Right lung (tissue), 10 donors: ENCODE measurements around the gene LRIF1. TPM values are rescaled to one million over a fixed set of nuclear protein-coding genes. Genes with fewer than 3 reads are reported as not detected.
"Not testable (repeated sequence)": the region's sequence is repeated elsewhere in the genome, so short reads cannot be mapped to it uniquely, and the experiment has no call there.

Source experiments
- DNase-seq, 2 donors: peaks; one replicate each; pipeline ENCODE4 v3.0.0-alpha.2; 2013
- long read RNA-seq, 8 donors: transcript quantifications; one replicate each; lab custom pipeline, GENCODE V29; 2026
- polyA plus RNA-seq, 5 donors: library from polyadenylated mRNA; unstranded; fragments of 120-200 nt; gene quantifications; one replicate each; pipeline versions ENCODE4 v1.2.1 to v1.2.3, GENCODE V29; 2013; ENCODE audit warnings: inconsistent platforms in 1 of 5, low replicate concordance in 1 of 5; ENCODE audit not compliant: insufficient read length in 5 of 5, insufficient read depth in 1 of 5

The LRIF1 gene, protein sequence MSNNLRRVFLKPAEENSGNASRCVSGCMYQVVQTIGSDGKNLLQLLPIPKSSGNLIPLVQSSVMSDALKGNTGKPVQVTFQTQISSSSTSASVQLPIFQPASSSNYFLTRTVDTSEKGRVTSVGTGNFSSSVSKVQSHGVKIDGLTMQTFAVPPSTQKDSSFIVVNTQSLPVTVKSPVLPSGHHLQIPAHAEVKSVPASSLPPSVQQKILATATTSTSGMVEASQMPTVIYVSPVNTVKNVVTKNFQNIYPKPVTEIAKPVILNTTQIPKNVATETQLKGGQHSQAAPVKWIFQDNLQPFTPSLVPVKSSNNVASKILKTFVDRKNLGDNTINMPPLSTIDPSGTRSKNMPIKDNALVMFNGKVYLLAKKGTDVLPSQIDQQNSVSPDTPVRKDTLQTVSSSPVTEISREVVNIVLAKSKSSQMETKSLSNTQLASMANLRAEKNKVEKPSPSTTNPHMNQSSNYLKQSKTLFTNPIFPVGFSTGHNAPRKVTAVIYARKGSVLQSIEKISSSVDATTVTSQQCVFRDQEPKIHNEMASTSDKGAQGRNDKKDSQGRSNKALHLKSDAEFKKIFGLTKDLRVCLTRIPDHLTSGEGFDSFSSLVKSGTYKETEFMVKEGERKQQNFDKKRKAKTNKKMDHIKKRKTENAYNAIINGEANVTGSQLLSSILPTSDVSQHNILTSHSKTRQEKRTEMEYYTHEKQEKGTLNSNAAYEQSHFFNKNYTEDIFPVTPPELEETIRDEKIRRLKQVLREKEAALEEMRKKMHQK
- 10 to 100 TPM; 12.3 to 15.4 (median 13.4) TPM for polyA plus RNA-seq
- long read RNA-seq, donor 1, partial matches to known transcripts = 0 of 5 reads
- long read RNA-seq, donor 1, other reads (novel, unspliced or antisense) = 0 of 5 reads
- long read RNA-seq, donor 2, partial matches to known transcripts = 0 of 4 reads
- long read RNA-seq, donor 2, other reads (novel, unspliced or antisense) = 0 of 4 reads
- long read RNA-seq, donor 3, partial matches to known transcripts = 0 of 2 reads
- long read RNA-seq, donor 3, other reads (novel, unspliced or antisense) = 0 of 2 reads
- long read RNA-seq, donor 4 = 0 reads
- long read RNA-seq, donor 5, partial matches to known transcripts = 0 of 1 reads
- long read RNA-seq, donor 5, other reads (novel, unspliced or antisense) = 0 of 1 reads
- long read RNA-seq, donor 6, partial matches to known transcripts = 0 of 6 reads
- long read RNA-seq, donor 6, other reads (novel, unspliced or antisense) = 0 of 6 reads
- long read RNA-seq, donor 7, partial matches to known transcripts = 0 of 6 reads
- long read RNA-seq, donor 7, other reads (novel, unspliced or antisense) = 0 of 6 reads
- long read RNA-seq, donor 8 = 0 reads

DNA sequence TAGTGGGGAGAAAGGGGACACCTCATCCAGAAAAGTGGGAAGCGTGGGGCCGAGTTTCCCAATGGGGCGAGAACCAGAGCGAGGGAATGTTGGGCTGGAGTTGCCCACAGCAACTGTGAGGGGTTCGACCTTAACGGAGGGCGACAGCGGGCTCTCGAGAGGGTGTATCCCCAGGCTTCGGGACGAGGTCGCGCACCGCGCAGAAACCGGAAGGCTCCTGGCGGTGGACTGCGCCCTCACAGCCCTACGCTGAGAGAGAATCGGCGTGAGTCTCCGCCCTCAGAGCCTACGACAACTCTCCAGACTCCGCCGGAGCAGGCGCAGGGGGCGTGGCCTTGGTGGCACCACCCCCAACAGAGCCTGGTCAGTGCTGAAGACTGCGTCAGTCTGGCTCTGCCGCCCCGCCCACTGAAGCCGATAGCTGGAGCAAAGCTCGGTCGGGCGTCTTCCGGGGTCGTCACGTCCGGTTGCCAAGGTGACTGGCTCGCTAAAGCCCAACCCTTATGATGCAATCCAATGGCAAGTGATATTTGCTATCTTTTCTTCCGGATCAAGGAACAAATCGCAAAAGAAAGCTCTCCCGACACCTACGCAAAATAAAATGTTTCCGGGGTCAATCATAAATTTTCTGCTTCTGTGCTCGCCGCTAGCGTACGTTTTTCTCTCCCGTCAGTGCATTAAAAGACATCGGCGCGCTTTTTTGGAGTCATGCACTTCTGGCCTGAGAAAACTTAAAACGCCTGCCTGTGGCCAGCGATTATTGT, at the start of gene LRIF1:
Gene LRIF1 (minus strand): TSS at position 232 of the 764 bp plus-strand sequence. CDS start 234 bp downstream, outside the sequence.
- DNase-seq = peak; percentile 96 to 97

DNA sequence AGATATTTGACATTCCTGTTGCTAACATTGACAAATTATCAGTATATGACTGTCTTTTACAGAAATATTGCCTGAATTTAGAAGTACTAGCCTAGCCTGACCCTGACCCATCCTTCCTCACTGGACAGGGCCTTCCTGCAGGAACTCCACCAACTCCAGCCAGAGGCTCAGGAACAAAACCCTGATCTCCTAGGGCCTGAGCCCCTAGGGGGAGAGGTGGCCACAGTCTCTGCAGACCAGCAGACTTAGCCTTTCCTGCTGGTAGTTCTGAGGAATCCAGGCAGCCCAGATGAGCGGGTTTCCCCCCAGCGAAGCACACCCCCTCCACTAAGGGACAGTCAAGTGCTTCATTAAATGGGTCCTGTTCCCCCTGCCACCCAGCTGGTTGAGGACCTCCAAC, 44.3 kb upstream of the LRIF1 start:
- DNase-seq = no peak

DNA sequence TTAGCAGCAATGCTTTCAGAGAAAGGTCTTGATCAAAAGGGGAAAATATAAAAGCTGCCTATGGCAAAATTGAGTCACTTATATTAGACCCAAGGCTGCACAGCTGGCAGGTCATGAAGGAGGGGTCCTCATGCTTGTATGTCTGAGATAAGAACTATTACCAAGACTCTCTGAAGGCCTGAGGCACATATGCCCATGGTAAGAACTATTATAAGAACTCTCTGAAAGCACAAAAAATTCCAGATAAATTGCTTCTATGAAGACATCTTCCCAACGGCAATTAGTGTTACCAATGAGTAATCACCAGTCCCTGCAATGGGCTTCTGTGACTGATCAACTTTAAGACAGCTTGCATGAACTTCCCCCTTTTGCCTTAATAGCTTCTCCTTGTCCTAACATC, 42.8 kb upstream of the LRIF1 start:
- DNase-seq = no peak

DNA sequence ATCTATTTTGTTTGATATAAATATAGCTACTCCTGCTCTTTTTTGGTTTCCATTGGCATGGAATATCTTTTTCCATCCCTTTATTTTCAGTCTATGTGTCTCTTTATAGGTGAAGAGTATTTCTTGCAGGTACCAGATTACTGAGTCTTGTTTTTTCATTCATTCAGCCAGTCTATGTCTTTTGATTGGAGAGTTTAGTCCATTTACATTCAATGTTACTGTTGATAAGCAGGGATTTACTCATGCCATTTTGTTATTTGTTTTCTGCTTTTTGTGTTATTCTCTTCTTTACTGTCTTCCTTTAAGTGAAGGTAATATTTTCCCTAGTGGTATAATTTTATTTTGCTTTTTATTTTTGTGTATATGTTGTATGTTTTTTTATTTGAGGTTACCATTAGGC, 35.9 kb upstream of the LRIF1 start:
- DNase-seq = not testable (repeated sequence)

DNA sequence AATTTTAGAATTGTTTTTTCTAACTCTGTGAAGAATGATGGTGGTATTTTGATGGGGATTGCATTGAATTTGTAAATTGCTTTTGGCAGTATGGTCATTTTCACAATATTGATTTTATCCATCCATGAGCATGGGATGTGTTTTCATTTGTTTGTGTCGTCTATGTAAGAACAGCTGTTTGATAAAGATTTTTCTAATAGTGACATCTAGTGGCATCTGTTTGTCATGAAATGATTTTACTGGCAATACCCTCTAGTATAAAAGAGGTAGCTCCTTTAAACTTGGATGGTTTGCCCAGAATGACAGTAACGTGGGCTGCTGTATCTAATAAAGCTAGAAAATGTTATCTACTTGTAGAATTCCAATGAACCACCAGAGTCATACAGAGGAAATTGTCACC, 28.6 kb upstream of the LRIF1 start:
- not testable (repeated sequence) for DNase-seq

DNA sequence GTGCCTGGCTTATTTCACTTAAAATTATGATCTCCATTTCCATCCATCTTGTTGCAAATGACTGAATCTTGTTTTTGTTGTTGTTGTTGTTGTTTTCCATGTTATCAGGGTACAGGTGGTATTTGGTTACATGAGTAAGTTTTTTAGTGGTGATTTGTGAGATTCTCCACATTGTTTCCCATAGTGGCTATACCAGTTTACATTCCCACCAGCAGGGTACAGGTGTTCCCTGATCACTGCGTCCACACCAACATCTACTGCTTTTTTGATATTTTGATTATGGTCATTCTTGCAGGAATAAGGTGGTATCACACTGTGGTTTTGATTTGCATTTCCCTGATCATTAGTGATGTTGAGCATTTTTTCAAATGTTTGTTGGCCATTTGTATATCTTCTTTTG, 27.6 kb upstream of the LRIF1 start:
- DNase-seq = not testable (repeated sequence)

DNA sequence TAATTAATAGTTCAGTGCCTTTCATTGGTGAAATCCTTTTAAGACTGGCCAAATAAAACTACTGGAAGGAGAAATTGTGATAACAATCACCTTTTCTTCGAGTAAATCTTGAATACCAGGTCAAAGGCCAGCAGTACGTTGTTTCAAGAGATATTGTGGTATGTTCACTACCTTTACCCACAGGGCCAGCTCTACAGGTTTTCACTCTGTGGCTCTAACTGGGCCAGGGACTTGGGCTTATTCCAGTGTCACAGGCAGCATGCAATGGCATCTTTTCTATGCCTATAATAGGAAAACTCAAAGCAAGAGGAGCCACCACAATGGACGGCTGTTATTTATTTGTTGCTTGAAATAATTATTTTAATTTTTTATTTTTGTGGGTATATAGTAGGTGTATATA, 26.8 kb upstream of the LRIF1 start:
- no peak for DNase-seq

DNA sequence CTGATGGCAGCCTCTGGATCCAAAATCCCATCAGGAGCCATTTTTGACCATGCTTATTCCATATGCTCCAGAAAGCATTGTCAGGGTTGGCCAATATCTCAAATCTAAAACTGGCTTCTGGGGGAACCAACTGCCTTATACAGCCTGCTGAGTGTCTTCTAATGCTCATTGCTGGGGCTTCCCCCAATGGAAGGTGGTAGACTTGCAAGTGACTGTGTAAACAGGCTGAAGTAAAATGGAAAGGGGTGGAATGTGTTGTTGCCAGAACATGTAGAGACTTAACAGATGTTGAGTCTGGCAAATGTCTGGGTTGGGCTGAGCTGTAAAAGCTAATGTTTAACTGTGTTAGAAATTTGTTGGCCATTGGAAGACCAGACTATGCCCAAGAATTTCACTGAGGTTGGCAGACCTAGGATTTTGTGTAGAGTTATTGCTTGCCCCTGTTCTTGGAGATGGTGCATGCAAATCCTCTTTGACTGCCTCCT, 22.7 kb upstream of the LRIF1 start:
- DNase-seq = no peak

DNA sequence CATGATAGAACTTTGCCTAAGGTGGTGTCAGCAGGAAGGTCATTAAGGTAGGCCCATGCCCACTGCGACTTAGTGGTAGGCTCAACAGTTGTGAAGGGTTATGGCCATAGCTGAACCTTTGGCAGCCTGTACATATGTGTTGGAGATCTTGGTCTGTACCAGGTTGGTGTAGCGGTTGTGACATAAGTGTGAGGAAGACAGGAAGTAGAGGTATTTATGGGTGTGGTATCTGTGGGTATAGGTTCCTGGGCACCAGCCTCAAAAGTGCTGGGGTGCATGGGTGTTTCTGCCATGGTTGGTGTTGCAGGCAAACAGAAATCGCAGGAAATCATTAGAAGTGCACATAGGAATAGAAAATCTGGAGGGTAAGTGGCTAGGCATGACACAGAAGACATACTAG, 18.6 kb upstream of the LRIF1 start:
- DNase-seq = no peak

DNA sequence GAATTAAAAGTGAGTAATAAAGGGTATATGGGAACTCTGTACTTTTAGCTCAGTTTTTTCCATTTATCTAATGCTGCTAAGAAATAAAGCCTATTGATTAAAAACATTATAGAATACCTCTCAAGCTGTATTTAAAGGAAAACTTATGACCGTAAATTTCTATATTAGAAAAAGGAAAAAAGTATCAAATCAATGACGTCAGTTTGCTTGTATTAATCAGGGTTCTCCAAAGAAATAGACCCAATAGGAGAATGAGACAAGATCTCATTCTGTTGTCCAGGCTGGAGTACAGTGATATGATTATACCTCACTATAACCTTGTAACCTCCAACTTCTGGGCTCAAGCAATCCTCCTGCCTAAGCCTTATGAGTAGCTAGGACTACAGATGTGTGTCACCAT, 15.4 kb upstream of the LRIF1 start:
- no peak for DNase-seq

DNA sequence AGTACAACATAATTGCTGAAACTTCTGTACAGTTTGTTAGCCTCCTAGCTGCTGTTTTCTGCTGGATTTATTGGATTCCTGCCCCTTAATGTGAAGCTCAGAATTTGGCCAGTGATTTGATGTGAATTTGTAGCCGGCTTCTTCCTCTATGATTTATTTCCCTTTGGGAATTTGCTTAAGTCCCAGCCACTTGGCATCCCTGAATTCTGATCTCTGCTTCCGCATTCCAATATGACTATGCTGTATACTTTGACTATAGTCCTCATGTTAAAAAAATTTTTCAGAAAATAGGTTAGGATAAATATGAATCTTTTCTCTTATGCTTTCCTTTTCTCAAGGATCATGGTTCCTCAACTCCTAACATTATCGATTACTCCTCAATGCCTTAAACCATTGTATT, 12.4 kb upstream of the LRIF1 start:
- no peak for DNase-seq

DNA sequence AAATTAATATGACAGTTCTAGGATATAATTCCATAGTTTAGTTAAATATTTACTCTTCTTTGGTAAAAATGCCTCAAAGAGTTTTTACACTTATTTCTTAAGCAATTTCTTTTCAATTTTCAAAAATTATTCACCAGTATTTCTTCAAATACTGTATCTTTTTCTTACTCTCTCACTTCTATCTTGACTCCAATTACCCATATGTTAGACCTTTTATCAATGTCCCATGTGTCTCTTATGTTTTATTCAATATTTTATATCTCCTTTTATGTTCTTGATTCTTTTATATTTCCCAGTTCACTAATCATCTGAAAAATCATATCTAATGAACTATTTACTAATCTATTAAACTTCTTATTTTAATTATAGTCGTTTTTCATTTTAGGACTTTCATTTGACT, 11.5 kb upstream of the LRIF1 start:
- DNase-seq = no peak

DNA sequence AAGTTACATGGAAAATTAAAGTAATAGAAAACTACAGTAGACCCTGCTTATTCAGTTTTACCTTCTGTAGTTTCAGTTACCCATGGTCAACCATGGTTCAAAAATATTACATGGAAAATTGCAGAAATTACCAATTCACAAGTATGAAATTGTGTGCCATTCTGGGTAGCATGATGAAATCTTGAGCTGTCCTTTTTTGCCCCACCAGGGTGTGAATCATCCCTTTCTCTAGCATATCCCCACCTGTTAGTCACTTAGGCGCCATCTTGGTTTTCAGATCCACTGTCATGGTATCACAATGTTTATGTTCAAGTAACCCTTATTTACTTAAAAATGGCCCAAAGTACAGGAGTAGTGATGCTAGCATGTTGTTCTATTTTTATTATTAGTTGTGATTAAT, 3.5 kb upstream of the LRIF1 start:
- DNase-seq = no peak

DNA sequence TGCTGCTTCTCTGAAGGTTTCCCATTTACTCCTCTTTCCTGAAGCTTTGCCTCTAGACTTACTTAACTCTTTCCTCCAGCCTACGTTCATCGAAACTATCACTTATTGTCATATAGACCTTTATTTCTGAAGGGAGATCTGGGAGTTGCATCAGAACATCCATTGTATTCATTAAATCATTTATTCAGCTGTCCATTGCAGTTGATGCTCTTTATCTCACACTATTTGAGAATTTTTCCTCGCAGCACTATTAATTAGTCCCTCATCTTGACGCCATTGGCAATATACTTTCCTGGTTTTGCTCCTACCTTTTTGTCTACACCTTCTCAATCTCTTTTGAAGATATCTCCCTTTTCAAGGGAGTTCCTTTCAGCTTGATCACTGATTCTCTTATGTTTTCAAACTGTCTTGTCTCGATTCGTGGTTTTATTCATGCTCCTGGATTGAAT, 757 bp upstream of the LRIF1 start:
- no peak for DNase-seq

DNA sequence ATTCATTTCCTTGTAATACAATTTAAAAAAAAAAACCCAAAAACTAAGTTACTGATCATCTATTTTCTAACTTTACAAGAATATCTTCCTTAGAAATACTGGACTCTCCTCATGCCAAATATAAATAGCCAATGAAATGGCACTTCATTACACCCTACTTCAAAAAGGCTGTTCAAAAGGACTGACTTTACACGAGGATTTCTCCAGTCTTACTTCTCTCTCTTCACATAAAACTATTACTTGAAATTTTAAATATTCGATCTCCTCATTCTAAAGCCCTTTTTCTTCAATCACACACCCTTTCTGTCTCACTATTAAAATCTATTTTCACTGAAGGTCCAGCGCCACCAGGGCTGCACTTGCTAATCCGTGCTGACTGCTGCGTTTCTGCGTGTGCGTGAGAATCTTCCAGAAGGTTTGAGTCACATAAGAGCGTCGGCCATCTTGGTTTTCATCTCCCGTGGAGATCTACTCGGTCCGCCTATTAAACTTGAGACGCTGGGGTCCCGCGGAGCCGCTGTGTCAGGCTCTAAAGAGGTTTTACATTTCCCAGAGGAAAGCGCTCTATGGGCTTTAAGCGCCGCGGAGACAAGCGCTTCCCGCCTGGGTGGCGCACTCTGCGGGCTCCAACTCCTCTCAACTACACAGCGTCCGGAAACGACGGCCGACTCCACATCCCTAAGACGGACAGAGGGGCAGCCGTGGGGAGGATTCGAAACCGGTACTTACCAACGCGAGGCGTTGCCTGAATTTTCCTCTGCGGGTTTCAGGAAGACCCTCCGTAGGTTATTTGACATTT, 631 bp downstream of the LRIF1 start:
- DNase-seq = peak; percentile 43 to 53

DNA sequence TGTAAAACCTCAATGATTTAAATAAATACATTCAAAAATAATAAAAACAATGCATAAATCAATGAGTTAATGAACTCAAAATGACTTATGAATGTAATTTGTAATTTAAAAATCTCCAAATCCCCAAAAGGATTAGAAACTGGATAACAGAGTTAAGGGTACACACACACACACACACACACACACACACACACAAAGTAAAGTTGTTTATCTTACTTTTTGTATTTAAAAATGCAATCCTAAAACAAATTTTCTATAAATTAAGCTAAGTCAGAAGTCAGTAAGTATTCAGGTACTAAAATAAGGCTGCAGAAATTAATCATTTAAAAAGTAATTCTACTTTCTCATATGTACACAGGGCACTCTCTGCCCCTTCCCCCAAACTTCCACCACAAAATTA, 1.8 kb downstream of the LRIF1 start:
- no peak for DNase-seq

DNA sequence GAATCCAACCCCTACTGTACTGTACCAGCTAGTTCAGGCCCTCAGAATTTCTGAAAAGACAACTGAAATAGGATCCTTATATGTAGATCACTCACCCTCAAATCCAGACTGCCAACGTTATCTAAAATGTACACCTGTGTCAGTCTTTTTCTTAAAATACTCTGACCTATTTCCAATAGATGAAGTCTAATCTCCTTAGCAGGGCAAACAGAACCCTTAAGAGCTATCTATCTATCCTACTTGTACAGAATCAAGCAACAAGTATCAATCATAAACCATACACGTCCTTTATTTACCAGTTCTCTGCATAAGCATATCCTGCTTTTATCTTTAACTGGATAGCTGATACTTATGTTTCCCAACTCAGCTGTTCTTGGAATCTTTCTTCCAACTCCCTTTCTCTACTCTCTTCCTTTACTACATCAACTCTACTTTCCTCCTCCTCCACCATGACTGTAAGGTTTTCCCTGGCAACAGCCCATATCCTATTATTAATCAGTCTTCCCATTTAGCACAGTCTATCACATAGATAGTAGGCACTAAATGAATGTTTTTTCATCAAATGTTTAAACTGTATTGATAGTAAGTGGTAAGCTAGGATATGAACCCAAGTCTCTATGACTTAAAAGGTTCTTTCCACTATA, 2.8 kb downstream of the LRIF1 start:
- no peak for DNase-seq

DNA sequence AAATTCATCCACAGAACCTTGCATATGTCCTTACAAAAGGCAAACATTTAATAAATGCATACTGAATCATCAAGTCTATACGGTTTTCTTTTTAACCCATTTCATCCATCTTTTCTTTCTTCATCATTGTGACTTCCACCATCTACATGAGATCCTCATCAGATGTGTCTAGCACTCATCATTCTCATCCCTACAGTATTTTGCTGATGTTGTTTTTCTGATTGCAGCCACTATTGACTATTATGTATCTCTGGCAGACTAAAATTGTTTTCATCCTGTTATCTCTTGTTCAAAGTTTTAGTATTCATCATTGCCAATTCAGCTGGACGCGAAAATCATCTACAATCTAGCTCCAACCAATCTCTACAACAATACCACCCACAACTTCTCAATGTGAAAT, 5.9 kb downstream of the LRIF1 start:
- DNase-seq = no peak

DNA sequence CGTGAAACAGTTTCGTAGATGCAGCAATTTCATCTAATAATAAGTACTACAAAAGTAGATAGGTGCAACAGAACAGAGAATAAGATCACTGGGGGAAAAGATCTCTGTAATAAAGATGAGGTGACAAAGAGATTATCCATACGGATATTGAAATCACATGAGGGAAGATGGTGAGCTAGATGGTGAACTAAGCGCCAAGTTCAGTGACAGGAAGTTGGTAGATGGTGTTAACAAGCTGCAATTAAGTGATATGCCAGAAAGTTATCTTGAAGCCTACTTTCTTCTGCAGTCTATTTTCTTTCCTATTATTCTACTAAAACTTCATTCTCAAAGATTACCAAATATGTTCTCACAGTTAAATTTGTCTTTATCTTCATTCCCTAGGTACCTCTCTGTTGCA, 7.1 kb downstream of the LRIF1 start:
- no peak for DNase-seq
